CD14-positive monocyte (primary cell): ENCODE data around the gene MARCHF3. TPM values are rescaled to one million over a fixed set of nuclear protein-coding genes. Genes with fewer than 3 reads are reported as not detected.

Experiments
- DNase-seq, 3 donors: peaks; one replicate each; pipeline ENCODE4 v3.0.0-alpha.2; 2011 to 2022
- H2AFZ ChIP-seq: 2 replicates; pipeline ENCODE4 v1.6.0; 2012; ENCODE audit warnings: mild to moderate bottlenecking, low read depth, low read length, inconsistent platforms; ENCODE audit not compliant: insufficient read depth, poor library complexity, severe bottlenecking
- H3K27ac ChIP-seq, 2 donors: 1 replicate in 1 of 2; 2 replicates in 1 of 2; pipeline ENCODE4 v1.5.1; 2012 to 2013; ENCODE audit warnings: low read length in 2 of 2, control low read depth in 1 of 2, inconsistent platforms in 1 of 2, low read depth in 1 of 2, mild to moderate bottlenecking in 1 of 2
- H3K27me3 ChIP-seq, 2 donors: one replicate each; pipeline versions ENCODE4 v1.6.0 to v1.6.1; 2011 to 2013; ENCODE audit warnings: low read length in 2 of 2; ENCODE audit not compliant: control insufficient read depth in 2 of 2, insufficient read depth in 2 of 2
- H3K36me3 ChIP-seq, 2 donors: replicated peaks in 1 of 2; 1 replicate in 1 of 2; 2 replicates in 1 of 2; pipeline versions ENCODE4 v1.5.1 to v1.6.1; 2012 to 2013; ENCODE audit warnings: low read length in 2 of 2, control low read depth in 1 of 2, inconsistent platforms in 1 of 2, mild to moderate bottlenecking in 1 of 2; ENCODE audit not compliant: insufficient read depth in 2 of 2, control insufficient read depth in 1 of 2
- H3K4me1 ChIP-seq, 2 donors: 1 replicate in 1 of 2; 2 replicates in 1 of 2; pipeline versions ENCODE4 v1.5.1 to v1.6.1; 2012 to 2013; ENCODE audit warnings: low read length in 2 of 2, control low read depth in 1 of 2, inconsistent platforms in 1 of 2, mild to moderate bottlenecking in 1 of 2, moderate library complexity in 1 of 2; ENCODE audit not compliant: insufficient read depth in 2 of 2, control insufficient read depth in 1 of 2
- H3K4me2 ChIP-seq: replicated peaks from 2 replicates; pipeline ENCODE3; 2012; ENCODE audit warnings: low read length, moderate library complexity, mild to moderate bottlenecking; ENCODE audit not compliant: poor library complexity, severe bottlenecking; ENCODE audit errors: extremely low read depth
- H3K4me3 ChIP-seq, 3 experiments: fragments of 200-600 bp in 1 of 3; sonication (generic) in 1 of 3; replicated peaks in 1 of 3; 1 replicate in 2 of 3; 2 replicates in 1 of 3; pipeline ENCODE4 v1.5.1; 2011 to 2013; ENCODE audit warnings: low read length in 3 of 3, mild to moderate bottlenecking in 3 of 3, control low read depth in 2 of 3, low read depth in 2 of 3, inconsistent platforms in 1 of 3, moderate library complexity in 1 of 3
- H3K79me2 ChIP-seq: 2 replicates; pipeline ENCODE4 v1.6.0; 2012; ENCODE audit warnings: mild to moderate bottlenecking, control low read depth, inconsistent platforms, low read length, moderate library complexity; ENCODE audit not compliant: insufficient read depth
- H3K9ac ChIP-seq: 2 replicates; pipeline ENCODE4 v1.6.0; 2017; ENCODE audit warnings: low read length, mild to moderate bottlenecking; ENCODE audit not compliant: insufficient read depth, poor library complexity, severe bottlenecking
- H3K9me3 ChIP-seq, 2 donors: replicated peaks in 1 of 2; 1 replicate in 1 of 2; 2 replicates in 1 of 2; pipeline versions ENCODE4 v1.5.1 to v1.6.1; 2012 to 2013; ENCODE audit warnings: low read length in 2 of 2, control low read depth in 1 of 2; ENCODE audit not compliant: control insufficient read depth in 1 of 2, insufficient read depth in 1 of 2
- H4K20me1 ChIP-seq: 2 replicates; pipeline ENCODE4 v1.6.0; 2012; ENCODE audit warnings: mild to moderate bottlenecking, low read length, control low read depth, moderate library complexity; ENCODE audit not compliant: insufficient read depth
- H3K27ac Mint-ChIP-seq, 7 donors: one replicate each; pipeline ENCODE4 v1.8.0; 2020; ENCODE audit warnings: mild to moderate bottlenecking in 7 of 7, mixed read lengths in 7 of 7, moderate library complexity in 6 of 7, inconsistent platforms in 2 of 7
- H3K27me3 Mint-ChIP-seq, 3 donors: one replicate each; pipeline ENCODE4 v1.8.0; 2021 to 2022; ENCODE audit warnings: low read depth in 3 of 3, mild to moderate bottlenecking in 3 of 3, mixed read lengths in 3 of 3, moderate library complexity in 3 of 3, inconsistent platforms in 1 of 3
- H3K36me3 Mint-ChIP-seq, 2 donors: one replicate each; pipeline ENCODE4 v1.8.0; 2020; ENCODE audit warnings: mixed read lengths in 2 of 2, inconsistent platforms in 1 of 2, mild to moderate bottlenecking in 1 of 2
- H3K4me1 Mint-ChIP-seq: one replicate; pipeline ENCODE4 v1.8.0; 2020; ENCODE audit warnings: mild to moderate bottlenecking, mixed read lengths
- H3K4me3 Mint-ChIP-seq, 2 donors: one replicate each; pipeline ENCODE4 v1.8.0; 2020; ENCODE audit warnings: mild to moderate bottlenecking in 2 of 2, mixed read lengths in 2 of 2, moderate library complexity in 1 of 2
- H3K9me3 Mint-ChIP-seq, 7 donors: one replicate each; pipeline ENCODE4 v1.8.0; 2020 to 2022; ENCODE audit warnings: mixed read lengths in 7 of 7, mild to moderate bottlenecking in 6 of 7, moderate library complexity in 6 of 7, inconsistent platforms in 2 of 7
- CTCF ChIP-seq: fragments of 200-600 bp; IDR thresholded peaks from one replicate; pipeline ENCODE4 v1.8.0; 2022; ENCODE audit warnings: antibody characterized with exemption, mild to moderate bottlenecking
- WGBS: methylation state at CpG from one replicate; pipeline ENCODE4 v1.1.5; 2013; ENCODE audit warnings: missing lambda C conversion rate; ENCODE audit not compliant: insufficient coverage; 5-methylcytosine and 5-hydroxymethylcytosine counted together
- intact Hi-C, 2 donors: fragments of 100-400 bp; cut with micrococcal nuclease; formaldehyde crosslinking; loops; one replicate each; pipeline versions ENCODE4 v1.15.0 to v1.15.1; 2023
- polyA plus RNA-seq, 3 donors: library from polyadenylated mRNA; depleted of rRNA in 1 of 3; unstranded in 2 of 3; stranded (reverse) in 1 of 3; fragments of 300-500 nt in 2 of 3; fragments of >200 nt in 1 of 3; fragmentation: Illumina TruSeq in 2 of 3; gene quantifications; 1 replicate in 2 of 3; 2 replicates in 1 of 3; pipeline ENCODE4 v1.2.3, GENCODE V29; 2012 to 2021

The MARCHF3 gene
- polyA plus RNA-seq, 3 donors: 0.88 to 1.6 (median 0.96) TPM

GRCh38 chr5:126961128-126961527 lies 69.2 kb downstream of the MARCHF3 start:
- DNase-seq: no peak
- H3K4me2 ChIP-seq: no peak overlapping the region
- TF ChIP-seq CTCF: no peak
- no peaks in the 10 kb centered on the region for H3K79me2 ChIP-seq
- H3K27me3 Mint-ChIP-seq: peaks cover 0 to 1% (median 0%) of the 10 kb centered on the region in 3 donors
- no peak overlapping the region for H3K4me3 Mint-ChIP-seq
- no peaks in the 10 kb centered on the region for H3K36me3 ChIP-seq
- H3K4me1 Mint-ChIP-seq: peaks cover 7% of the 10 kb centered on the region
- no peaks in the 10 kb centered on the region for H4K20me1 ChIP-seq
- H3K4me3 ChIP-seq: no peak overlapping the region
- intact Hi-C loops: no loop called here
- H2AFZ ChIP-seq: no peak overlapping the region
- H3K4me1 ChIP-seq: no peaks in the 10 kb centered on the region
- peaks cover 0 to 3% (median 0%) of the 10 kb centered on the region in 7 donors for H3K9me3 Mint-ChIP-seq
- no CpG with 5 or more reads among the region's 1 CpG for WGBS
- H3K9ac ChIP-seq: no peak overlapping the region
- no peaks in the 10 kb centered on the region for H3K27me3 ChIP-seq
- no peaks in the 10 kb centered on the region for H3K9me3 ChIP-seq
- H3K27ac Mint-ChIP-seq: no peak overlapping the region
- H3K27ac ChIP-seq: no peak overlapping the region
- no peaks in the 10 kb centered on the region for H3K36me3 Mint-ChIP-seq

GRCh38 chr5:126959188-126959587 lies 71.2 kb downstream of the MARCHF3 start:
- Histone ChIP-seq H3K36me3 (no peaks in the 10 kb centered on the region), H3K79me2 (no peaks in the 10 kb centered on the region), H3K4me3 (no peak overlapping the region), H3K9ac (no peak overlapping the region), H4K20me1 (no peaks in the 10 kb centered on the region), H3K27me3 (no peaks in the 10 kb centered on the region), H2AFZ (no peak overlapping the region), H3K4me1 (no peaks in the 10 kb centered on the region), H3K4me2 (no peak overlapping the region), H3K27ac (no peak overlapping the region), H3K9me3 (no peaks in the 10 kb centered on the region)
- Mint-ChIP-seq H3K9me3 (peaks cover 0 to 3% (median 0%) of the 10 kb centered on the region in 7 donors), H3K27me3 (no peaks in the 10 kb centered on the region), H3K27ac (no peak overlapping the region), H3K36me3 (no peaks in the 10 kb centered on the region), H3K4me3 (no peak overlapping the region), H3K4me1 (peaks cover 3% of the 10 kb centered on the region)
- intact Hi-C loops: no loop called here
- TF ChIP-seq CTCF: no peak
- no peak for DNase-seq
